DOHH2 (cell line): ENCODE data around the gene NF1.

Source experiments
- CTCF ChIP-seq: fragments of 200-600 bp; sonication (generic); IDR thresholded peaks from one replicate; pipeline ENCODE4 v1.5.1; 2014; ENCODE audit warnings: antibody characterized with exemption, mild to moderate bottlenecking, low read depth, low read length; ENCODE audit not compliant: poor library complexity, severe bottlenecking
- EZH2phosphoT487 ChIP-seq: fragments of 200-600 bp; sonication (generic); IDR thresholded peaks from 2 replicates; pipeline ENCODE4 v1.6.1; 2017; ENCODE audit warnings: borderline replicate concordance, mild to moderate bottlenecking, antibody characterized with exemption, low read length, moderate library complexity, mixed read lengths

- TF ChIP-seq CTCF, result no peak
- TF ChIP-seq EZH2phosphoT487, result no peak
Measured at GRCh38 chr17:31144836-31145235, 50.1 kb downstream of the NF1 start.
